ENCODE results near the gene RNF207. TPM values are rescaled to one million over a fixed set of nuclear protein-coding genes. Genes with fewer than 3 reads are reported as not detected.
A peak's percentile ranks its signal among the peaks of the same experiment; 100 is the strongest.

RNF207 gene
- total RNA-seq, 1 donor from 2014 or later = 19.4 TPM

DNA sequence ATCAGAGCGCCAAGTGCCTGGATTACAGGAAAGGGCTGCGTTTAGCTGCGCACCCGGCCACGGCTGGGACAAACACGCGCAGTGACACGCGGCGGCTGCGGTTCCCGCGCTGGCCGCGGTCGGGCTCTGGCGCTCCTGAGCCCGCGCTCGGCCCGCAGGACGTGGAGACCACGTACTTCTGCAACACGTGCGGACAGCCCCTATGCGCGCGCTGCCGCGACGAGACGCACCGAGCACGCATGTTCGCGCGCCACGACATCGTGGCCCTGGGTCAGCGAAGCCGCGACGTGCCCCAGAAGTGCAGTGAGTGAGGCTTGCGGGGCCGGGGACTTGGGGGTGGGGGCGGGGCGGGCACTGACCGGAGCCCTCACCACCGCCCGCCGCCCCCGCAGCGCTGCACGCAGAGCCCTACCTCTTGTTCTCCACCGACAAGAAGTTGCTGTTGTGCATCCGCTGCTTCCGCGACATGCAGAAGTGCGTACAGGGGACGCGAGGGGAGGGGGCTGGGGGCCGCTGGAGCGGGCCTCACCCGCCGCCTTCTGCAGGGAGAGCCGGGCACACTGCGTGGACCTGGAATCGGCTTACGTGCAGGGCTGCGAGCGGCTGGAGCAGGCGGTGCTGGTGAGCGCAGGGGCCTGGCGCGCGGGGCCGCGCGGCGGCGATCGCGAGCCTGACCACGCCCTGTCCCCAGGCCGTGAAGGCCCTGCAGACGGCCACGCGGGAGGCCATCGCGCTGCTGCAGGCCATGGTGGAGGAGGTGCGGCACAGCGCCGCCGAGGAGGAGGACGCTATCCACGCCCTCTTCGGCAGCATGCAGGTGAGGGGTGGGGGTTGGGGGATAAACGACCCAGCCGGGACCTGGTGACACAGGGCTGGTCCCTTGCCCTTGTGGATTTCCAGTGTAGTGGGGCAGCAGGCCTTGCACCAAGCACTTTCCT, 3.1 kb downstream of the RNF207 start:
- no peak overlapping the region for H3K27ac ChIP-seq
- peaks cover 52% of the 10 kb centered on the region for H3K4me1 ChIP-seq
- intact Hi-C loops (cut with DNase I) = no loop called here
- no peak for DNase-seq (ENCODE audit: extremely low spot score in 2 of 2)
- no peaks in the 10 kb centered on the region for H3K36me3 ChIP-seq
- H3K9me3 ChIP-seq = no peaks in the 10 kb centered on the region
- H3K4me3 ChIP-seq = peak overlapping the region; percentile 40 to 41
- H3K27me3 ChIP-seq = no peaks in the 10 kb centered on the region
- TF ChIP-seq POLR2AphosphoS5 (IDR thresholded peaks at IDR 0.05; ENCODE audit: insufficient read depth in 1 of 2, low read depth in 1 of 2) = no peak
- peak; percentile 13 to 44 (median 38) for TF ChIP-seq CTCF (IDR thresholded peaks at IDR 0.05)

DNA sequence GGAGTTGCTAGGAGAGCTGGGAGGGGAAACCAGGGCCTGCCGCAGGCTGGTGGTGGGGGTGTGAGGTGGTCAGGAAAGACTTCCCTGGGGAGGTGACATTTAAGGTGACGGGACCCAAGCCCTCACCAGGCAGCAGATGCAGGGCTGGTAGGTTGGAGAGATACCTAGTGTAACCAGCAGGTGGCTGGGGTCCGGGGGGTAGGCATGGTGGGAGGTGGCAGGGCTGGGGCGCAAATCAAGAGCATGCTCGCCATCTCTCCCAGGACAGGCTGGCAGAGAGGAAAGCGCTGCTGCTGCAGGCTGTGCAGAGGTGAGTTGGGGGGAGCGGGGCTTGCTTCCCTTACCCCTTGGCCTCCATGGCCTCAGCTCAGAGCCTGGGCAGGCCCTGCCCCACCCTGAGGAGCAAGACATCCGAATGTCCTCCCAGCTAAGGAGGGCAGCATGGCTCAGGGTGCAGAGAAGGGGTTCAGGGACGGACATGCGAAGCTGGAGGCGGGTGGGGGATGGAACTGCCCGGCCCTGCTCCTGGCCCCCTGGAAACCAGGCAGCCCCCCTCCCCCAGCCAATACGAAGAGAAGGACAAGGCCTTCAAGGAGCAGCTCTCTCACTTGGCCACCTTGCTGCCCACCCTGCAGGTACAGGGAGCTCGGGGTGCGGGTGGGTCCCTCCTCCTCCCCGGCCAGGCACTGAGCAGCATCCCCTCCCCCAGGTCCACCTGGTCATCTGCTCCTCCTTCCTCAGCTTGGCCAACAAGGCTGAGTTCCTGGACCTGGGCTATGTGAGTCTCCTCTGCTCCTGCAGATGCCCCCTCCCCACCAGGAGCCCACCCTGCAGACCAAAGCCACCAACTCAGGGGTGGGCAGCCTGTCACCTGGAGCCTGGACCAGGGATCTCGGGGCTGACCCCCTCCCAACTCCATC, 4.0 kb downstream of the RNF207 start:
- no peak for DNase-seq (ENCODE audit: extremely low spot score in 2 of 2)
- intact Hi-C loops (cut with DNase I) = no loop called here
- Histone ChIP-seq H3K4me3 (no peak overlapping the region), H3K36me3 (no peaks in the 10 kb centered on the region), H3K27me3 (no peaks in the 10 kb centered on the region), H3K4me1 (peaks cover 46% of the 10 kb centered on the region), H3K27ac (no peak overlapping the region), H3K9me3 (no peaks in the 10 kb centered on the region)
- TF ChIP-seq POLR2A (IDR thresholded peaks at IDR 0.05) (no peak), POLR2AphosphoS5 (IDR thresholded peaks at IDR 0.05; ENCODE audit: insufficient read depth in 1 of 2, low read depth in 1 of 2) (no peak), CTCF (IDR thresholded peaks at IDR 0.05) (no peak)

DNA sequence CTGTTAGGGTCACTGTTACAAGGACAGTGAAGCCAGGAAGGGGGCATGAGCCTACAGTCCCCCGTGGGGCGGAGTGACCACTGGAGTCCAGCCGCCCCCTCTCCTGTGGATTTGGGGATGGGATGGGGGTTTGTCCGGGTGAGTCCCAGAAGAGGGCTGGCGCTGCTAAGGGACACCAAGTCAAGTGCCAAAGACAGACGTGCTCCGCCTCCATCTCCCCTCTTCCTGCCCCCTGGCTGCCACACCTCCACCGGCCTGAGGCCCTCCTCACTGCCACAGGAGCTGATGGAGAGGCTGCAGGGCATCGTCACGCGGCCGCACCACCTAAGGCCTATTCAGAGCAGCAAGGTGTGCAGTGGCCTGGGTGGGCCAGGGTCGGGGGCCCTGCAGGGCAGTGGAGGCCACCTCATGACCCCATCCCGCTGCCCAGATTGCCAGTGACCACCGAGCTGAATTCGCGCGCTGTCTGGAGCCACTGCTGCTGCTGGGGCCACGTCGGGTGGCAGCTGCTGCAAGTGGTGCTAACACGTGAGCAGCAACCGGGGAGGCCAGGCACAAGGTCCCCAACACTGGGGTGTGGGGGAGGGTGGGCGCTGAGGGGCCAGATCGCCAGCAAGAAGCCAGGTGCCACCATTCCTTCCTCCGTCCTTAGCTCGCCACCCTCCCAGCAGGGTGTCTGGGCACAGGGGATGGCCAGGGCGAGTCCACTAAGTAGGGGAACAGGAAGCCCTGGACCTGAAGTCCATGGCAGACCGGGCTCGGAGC, 4.9 kb downstream of the RNF207 start:
- TF ChIP-seq POLR2A (IDR thresholded peaks at IDR 0.05) (no peak), POLR2AphosphoS5 (IDR thresholded peaks at IDR 0.05; ENCODE audit: insufficient read depth in 1 of 2, low read depth in 1 of 2) (no peak), CTCF (IDR thresholded peaks at IDR 0.05) (no peak)
- intact Hi-C loops (cut with DNase I) = no loop called here
- H3K4me3 ChIP-seq = no peak overlapping the region
- no peak overlapping the region for H3K27ac ChIP-seq
- no peaks in the 10 kb centered on the region for H3K27me3 ChIP-seq
- H3K36me3 ChIP-seq = no peaks in the 10 kb centered on the region
- no peaks in the 10 kb centered on the region for H3K9me3 ChIP-seq
- no peak for DNase-seq (ENCODE audit: extremely low spot score in 2 of 2)
- H3K4me1 ChIP-seq = peaks cover 38% of the 10 kb centered on the region

DNA sequence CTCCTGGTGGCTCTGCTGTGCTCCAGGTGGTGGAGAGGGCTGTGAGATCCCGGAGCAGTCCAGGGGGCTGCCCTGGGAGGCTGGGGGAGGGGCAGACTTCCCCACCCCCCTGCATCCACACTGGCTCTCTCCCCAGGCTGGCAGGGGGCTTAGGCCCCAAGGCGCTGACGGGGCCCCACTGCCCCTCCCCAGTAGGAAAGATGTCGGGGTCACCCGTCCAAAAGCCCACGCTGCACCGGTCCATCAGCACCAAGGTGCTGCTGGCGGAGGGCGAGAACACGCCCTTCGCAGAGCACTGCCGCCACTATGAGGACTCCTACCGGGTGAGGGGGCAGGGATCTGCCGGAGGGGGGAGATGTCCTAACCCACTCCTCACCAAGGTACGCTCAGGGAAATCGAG, 5.8 kb downstream of the RNF207 start:
- Histone ChIP-seq H3K27ac (no peak overlapping the region), H3K9me3 (no peaks in the 10 kb centered on the region), H3K36me3 (no peaks in the 10 kb centered on the region), H3K4me3 (no peak overlapping the region), H3K27me3 (no peaks in the 10 kb centered on the region), H3K4me1 (peaks cover 28% of the 10 kb centered on the region)
- TF ChIP-seq POLR2AphosphoS5 (IDR thresholded peaks at IDR 0.05; ENCODE audit: insufficient read depth in 1 of 2, low read depth in 1 of 2) (no peak), CTCF (IDR thresholded peaks at IDR 0.05) (no peak), POLR2A (IDR thresholded peaks at IDR 0.05) (no peak)
- intact Hi-C loops (cut with DNase I) = no loop called here
- DNase-seq (ENCODE audit: extremely low spot score in 2 of 2) = no peak
